Measurements from ENCODE around the gene C19orf33.
"Not testable (repeated sequence)": the region's sequence is repeated elsewhere in the genome, so short reads cannot be mapped to it uniquely, and the experiment has no call there.

The C19orf33 gene

GRCh38 chr19:38339011-38339410 is 35.0 kb downstream of the C19orf33 start:
- DNase-seq (ENCODE audit: low read depth in 2 of 2): not testable (repeated sequence)

- DNase-seq (ENCODE audit: low read depth in 2 of 2): no peak
These were observed 36.9 kb downstream of the C19orf33 start for GRCh38 chr19:38340927-38341326.

- DNase-seq (ENCODE audit: low read depth in 2 of 2): no peak
These were observed 42.8 kb downstream of the C19orf33 start for GRCh38 chr19:38346837-38347236.

- no peak for DNase-seq (ENCODE audit: low read depth in 2 of 2)
These were observed 46.8 kb downstream of the C19orf33 start for GRCh38 chr19:38350883-38351282.

GRCh38 chr19:38351865-38352395 is 47.9 kb downstream of the C19orf33 start:
- DNase-seq (ENCODE audit: low read depth in 2 of 2): no peak

- no peak for DNase-seq (ENCODE audit: low read depth in 2 of 2)
These were observed 48.6 kb downstream of the C19orf33 start for GRCh38 chr19:38352611-38353010.
